ENCODE results near the gene MTUS2.

MTUS2 gene

GRCh38 chr13:29540334-29540733, 720.2 kb downstream of the MTUS2 start:
- no peaks in the 10 kb centered on the region for H3K4me1 ChIP-seq (ENCODE audit: control insufficient read depth in 1 of 2, insufficient read depth in 1 of 2, low read depth in 1 of 2, low read length in 1 of 2)
- H3K27me3 ChIP-seq = no peaks in the 10 kb centered on the region
- H3K4me3 ChIP-seq (ENCODE audit: low read depth in 1 of 2, low read length in 1 of 2) = no peak overlapping the region
- no peaks in the 10 kb centered on the region for H3K9me3 ChIP-seq
- no peak overlapping the region for H3K27ac ChIP-seq
- H3K36me3 ChIP-seq = peaks cover 7% of the 10 kb centered on the region
- TF ChIP-seq, protein P1, sequence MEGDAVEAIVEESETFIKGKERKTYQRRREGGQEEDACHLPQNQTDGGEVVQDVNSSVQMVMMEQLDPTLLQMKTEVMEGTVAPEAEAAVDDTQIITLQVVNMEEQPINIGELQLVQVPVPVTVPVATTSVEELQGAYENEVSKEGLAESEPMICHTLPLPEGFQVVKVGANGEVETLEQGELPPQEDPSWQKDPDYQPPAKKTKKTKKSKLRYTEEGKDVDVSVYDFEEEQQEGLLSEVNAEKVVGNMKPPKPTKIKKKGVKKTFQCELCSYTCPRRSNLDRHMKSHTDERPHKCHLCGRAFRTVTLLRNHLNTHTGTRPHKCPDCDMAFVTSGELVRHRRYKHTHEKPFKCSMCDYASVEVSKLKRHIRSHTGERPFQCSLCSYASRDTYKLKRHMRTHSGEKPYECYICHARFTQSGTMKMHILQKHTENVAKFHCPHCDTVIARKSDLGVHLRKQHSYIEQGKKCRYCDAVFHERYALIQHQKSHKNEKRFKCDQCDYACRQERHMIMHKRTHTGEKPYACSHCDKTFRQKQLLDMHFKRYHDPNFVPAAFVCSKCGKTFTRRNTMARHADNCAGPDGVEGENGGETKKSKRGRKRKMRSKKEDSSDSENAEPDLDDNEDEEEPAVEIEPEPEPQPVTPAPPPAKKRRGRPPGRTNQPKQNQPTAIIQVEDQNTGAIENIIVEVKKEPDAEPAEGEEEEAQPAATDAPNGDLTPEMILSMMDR (IDR thresholded peaks at IDR 0.05) = no peak

- TF ChIP-seq, protein P1 (IDR thresholded peaks at IDR 0.05) = no peak
- Histone ChIP-seq H3K4me3 (ENCODE audit: low read depth in 1 of 2, low read length in 1 of 2) (no peak overlapping the region), H3K36me3 (peaks cover 4% of the 10 kb centered on the region), H3K27me3 (no peaks in the 10 kb centered on the region), H3K27ac (no peak overlapping the region), H3K4me1 (ENCODE audit: control insufficient read depth in 1 of 2, insufficient read depth in 1 of 2, low read depth in 1 of 2, low read length in 1 of 2) (no peaks in the 10 kb centered on the region), H3K9me3 (no peaks in the 10 kb centered on the region)
Observed at GRCh38 chr13:29540799-29541198, 720.7 kb downstream of the MTUS2 start.

GRCh38 chr13:29541400-29541799, 721.3 kb downstream of the MTUS2 start:
- no peaks in the 10 kb centered on the region for H3K9me3 ChIP-seq
- no peaks in the 10 kb centered on the region for H3K36me3 ChIP-seq
- no peaks in the 10 kb centered on the region for H3K4me1 ChIP-seq (ENCODE audit: control insufficient read depth in 1 of 2, insufficient read depth in 1 of 2, low read depth in 1 of 2, low read length in 1 of 2)
- no peak overlapping the region for H3K4me3 ChIP-seq (ENCODE audit: low read depth in 1 of 2, low read length in 1 of 2)
- no peak overlapping the region for H3K27ac ChIP-seq
- no peaks in the 10 kb centered on the region for H3K27me3 ChIP-seq
- TF ChIP-seq, protein P1 (IDR thresholded peaks at IDR 0.05) = no peak

GRCh38 chr13:29542381-29542780, 722.2 kb downstream of the MTUS2 start:
- H3K4me3 ChIP-seq (ENCODE audit: low read depth in 1 of 2, low read length in 1 of 2) = no peak overlapping the region
- no peaks in the 10 kb centered on the region for H3K27me3 ChIP-seq
- no peaks in the 10 kb centered on the region for H3K9me3 ChIP-seq
- no peak overlapping the region for H3K27ac ChIP-seq
- no peaks in the 10 kb centered on the region for H3K36me3 ChIP-seq
- TF ChIP-seq, protein P1 (IDR thresholded peaks at IDR 0.05) = no peak
- no peaks in the 10 kb centered on the region for H3K4me1 ChIP-seq (ENCODE audit: control insufficient read depth in 1 of 2, insufficient read depth in 1 of 2, low read depth in 1 of 2, low read length in 1 of 2)

DNA sequence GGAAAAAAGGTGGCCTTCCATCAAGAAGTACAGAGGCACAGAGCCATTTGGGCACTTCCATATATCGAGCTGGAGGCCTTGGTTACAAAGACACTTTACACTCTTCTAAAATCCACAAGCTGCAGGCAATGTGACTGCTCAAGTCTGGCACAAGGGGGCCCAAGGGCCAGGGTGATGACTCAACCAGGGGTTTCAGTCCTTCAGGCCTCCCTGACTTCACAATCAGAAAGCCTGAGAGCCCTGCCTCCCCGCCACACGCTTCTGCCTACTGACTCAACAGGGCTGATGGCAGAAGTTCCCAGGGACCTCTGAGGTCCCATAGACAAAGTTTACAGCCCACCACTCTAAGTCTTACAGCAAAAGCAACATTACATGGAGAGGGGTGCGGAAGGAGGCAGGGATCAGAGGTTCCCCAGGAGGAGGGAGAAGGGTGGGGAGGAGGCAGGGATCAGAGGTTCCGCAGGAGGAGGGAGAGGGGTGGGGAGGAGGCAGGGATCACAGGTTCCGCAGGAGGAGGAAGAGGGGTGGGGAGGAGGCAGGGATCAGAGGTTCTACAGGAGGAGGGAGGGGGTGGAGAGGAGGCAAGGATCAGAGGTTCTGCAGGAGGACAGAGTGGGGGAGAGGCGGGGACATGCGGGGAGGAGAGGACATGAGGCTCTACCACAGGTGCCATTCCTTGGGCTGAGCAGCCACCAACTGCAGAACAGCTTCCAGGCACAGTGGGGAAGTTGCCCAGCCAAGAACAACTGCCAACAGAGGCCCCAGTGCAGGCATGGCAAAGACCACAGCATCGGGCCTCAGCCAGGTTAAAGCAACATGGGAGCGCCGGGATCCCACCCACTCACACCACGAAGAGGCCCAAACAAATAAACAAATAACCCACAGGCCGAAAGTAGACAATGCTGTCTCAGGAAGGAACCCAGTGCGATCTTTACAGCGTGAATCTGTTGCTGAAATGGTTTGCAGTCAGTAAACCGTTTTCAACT, 723.4 kb downstream of the MTUS2 start:
- no peak overlapping the region for H3K4me3 ChIP-seq (ENCODE audit: low read depth in 1 of 2, low read length in 1 of 2)
- no peaks in the 10 kb centered on the region for H3K9me3 ChIP-seq
- H3K4me1 ChIP-seq (ENCODE audit: control insufficient read depth in 1 of 2, insufficient read depth in 1 of 2, low read depth in 1 of 2, low read length in 1 of 2) = no peaks in the 10 kb centered on the region
- no peaks in the 10 kb centered on the region for H3K27me3 ChIP-seq
- TF ChIP-seq, protein P1 (IDR thresholded peaks at IDR 0.05) = no peak
- H3K36me3 ChIP-seq = no peaks in the 10 kb centered on the region
- no peak overlapping the region for H3K27ac ChIP-seq
